NCI-H1092 treated with DMSO at 0.1 percent for 48 hours (cell line): ENCODE measurements around the gene NOTCH4.
"Not testable (repeated sequence)": the region's sequence is repeated elsewhere in the genome, so short reads cannot be mapped to it uniquely, and the experiment has no call there.

ENCODE experiments used
- DNase-seq: peaks from one replicate; lab custom pipeline; 2025; lab: John Stamatoyannopoulos, UW

The NOTCH4 gene

DNA sequence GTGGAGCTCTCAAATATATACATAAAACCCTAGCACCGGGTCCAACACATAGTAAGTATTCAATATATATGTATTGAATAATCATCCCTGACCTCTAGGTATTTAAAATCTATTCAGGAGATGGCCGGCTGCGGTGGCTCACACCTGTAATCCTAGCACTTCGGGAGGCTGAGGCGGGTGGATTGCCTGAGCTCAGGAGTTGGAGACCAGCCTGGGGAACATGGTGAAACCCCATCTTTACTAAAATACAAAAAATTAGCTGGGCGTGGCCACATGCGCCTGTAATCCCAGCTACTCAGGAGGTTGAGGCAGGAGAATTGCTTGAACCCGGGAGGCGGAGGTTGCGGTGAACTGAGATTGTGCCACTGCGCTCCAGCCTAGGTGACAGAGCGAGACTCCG, 30.8 kb downstream of the NOTCH4 start:
- not testable (repeated sequence) for DNase-seq

DNA sequence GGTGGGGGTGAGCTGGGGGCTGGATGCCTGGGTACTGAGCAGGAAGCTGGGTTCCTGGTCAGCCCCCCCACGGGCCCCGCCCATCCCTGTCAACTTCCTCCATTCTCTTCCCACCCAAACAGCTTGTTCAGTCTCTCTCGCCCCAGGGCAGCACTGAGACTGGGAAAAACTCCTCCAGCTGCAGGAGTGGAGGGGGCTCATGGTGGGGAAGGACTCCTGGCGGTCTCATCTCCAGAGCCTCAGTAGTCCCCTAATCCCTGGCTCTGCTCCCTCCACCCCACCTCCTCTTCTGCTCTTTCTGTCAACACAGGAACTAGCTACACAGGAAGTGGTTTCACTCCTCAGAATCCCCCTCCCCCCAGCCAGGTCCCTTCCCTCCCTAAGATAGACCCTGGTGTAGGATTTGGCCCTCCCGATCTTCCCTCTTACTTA, 31.2 kb downstream of the NOTCH4 start, which contains the start of gene GPSM3:
Gene GPSM3, minus strand, starts transcription at position 36 of the 432 bp plus-strand sequence. CDS start 130 bp downstream, outside the sequence.
- DNase-seq: no peak

DNA sequence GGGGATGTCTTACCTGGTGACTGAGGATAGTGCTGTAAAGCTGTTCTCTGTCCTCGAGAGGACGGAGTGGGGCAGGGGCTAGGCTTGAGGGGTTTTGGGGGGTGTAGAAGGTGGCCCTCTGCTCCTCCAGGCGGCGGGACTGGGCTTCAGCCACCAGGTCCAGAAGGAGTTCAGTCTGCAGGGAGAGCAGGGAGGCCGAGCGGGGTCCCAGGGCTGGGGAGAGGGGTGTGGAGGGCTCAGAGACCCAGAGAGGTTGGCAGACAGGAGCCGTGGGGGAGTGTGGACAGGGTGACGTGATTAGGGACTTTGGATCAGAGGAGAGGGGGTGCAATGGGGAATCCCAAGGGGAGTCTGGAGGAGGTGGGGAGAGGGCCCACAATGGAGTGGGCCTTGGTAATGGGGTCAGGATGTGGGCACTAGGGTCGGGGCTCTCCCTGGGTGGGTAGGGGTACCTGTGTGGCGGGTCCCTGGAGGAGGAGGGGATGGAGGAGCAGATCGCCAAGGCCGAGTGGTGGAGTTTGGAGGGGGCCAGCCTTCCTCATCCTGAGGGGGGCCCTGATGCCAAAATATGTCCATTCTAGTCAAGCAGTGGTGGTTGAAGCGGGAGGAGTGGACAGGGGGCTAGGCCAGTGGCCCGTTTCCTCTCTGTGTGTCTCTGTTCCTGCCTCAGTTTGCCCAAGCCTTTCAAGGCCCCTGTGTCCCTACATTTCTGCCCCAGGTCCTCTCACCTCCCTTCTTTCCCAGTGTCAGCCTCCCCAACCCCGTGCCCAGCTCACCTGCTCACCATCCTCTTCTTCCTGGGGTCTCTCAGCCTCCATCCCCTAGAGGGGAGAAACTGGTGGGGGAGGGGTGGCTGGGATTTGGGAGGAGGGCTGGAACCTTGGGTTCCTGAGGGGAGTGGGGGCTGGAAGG, 31.9 kb downstream of the NOTCH4 start:
- DNase-seq: no peak

DNA sequence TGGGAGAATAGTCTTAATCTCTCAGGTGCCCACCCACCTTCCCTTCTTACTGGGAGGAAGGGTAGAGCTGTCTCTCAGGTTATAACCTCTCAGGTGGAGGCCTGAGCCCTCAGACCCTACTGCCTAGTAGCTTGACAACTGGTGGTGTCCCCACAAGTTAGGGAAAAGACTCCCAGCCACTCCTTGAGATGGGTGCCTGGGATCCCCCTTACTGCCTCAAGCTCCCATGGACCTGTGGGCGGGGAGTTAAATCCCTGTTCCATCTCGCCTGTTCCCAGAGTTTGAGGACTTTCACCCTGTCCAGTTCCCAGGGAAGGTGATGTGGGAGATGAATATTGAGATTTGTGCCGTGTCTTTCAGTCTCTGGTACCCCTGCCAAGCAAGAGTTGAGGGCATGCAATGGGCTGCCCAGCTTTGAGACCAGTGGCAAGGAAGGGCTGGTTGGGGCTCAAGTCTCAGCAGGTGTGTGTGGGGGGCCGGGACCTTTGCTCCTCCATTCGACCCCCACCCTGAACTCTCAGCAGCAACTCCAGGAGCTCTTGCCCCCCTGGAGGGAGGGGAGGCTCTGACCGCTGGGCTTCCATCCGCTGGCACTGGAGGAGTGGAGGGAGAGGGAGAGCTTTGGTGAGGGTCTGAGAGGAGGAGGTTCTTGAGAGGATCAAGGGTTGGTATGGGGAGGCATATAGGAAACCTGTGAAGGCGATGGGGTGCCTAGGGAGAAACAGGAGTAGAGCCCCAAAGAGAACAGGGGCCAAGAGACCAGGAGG, 32.8 kb downstream of the NOTCH4 start:
- no peak for DNase-seq

DNA sequence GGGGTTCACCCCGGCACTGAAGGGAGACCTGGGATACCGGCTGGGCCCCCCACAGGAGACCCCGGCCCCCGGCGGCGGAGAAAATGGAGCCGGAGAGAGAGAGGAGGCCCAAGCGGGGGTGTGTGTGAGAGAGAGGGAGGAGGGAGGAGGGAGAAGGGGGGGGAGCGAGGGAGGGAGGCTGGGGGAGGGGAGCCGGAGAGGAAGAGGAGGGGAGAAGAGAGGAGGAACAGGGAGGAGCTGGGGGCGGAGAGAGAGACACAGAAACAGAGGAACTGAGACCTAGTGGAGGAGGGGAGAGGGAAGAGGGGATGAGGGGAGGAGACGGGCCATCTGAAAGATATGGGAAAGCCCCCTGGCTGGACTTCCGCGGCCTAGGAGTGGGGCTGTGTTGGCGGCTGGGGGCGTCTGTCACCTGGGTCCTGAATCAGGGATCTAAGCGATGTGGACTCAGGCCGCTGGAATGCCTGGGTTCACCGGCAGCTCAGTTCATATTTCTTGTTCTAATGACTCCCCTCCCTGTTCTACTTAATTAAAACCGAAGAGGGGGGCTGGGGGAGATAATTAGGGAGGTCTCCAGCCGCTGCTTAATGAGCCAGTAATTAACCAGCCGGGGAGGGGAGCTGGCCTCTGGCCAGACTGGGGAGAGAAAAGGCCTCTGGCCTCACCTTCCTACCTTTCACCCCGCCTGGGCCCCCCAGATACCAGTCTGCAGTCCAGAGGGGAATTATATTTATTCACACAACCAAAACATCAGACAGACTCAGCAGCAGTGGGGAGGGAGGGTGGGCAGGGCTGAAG, 33.6 kb downstream of the NOTCH4 start, which contains the start of gene PBX2:
Gene PBX2, minus strand, starts transcription at position 149 of the 798 bp plus-strand sequence. CDS start 287 bp downstream, outside the sequence.
- DNase-seq: peak; percentile 78

DNA sequence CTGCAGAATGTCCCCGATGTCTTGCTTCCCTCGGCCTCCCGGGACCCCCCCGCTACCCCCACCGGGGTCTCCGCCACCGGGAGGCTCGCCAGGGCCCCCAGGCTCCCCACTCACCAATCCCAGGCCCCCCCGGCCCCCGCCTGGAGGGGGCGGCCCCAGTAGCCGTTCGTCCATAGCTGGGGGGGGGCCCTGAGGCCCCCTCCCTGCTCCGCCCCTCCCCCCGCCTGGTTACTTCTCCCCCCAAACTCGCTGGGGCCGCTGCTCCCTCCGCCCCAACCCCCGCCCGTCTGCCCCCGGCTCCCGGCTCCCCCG, 34.2 kb downstream of the NOTCH4 start:
- DNase-seq: no peak

DNA sequence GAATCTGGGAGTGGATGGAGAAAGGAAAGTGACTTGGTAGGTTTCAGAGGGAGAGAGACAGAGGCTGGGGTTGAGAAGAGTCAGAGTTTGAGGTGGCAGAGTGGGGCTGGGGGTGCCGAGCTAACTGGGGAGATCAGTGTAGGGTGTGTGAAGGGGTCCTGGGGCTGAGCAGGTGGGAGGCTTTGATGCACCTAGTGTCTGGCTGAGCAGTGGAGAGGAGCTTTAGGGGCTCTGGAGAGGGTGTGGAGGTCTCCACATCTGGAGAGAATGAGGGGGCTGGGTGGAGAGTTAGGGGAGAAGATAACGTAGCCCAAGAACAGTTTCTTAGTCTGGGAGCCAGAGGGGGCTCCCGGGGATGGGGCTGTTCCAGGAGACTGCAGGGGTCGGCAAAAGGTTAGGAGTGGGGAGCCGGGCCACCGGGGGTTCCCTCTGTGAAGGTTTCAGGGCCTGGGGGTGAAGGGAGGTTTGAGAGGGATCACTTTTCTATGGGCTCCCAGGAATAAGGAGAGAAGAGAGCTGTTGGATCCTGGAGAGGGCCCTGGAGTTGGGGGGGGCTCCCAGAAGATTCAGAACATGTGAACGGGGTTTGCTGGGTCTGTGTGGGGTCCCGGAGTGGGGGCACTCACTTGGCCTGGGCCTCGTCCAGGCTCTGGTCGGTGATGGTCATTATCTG, 34.7 kb downstream of the NOTCH4 start:
- no peak for DNase-seq

DNA sequence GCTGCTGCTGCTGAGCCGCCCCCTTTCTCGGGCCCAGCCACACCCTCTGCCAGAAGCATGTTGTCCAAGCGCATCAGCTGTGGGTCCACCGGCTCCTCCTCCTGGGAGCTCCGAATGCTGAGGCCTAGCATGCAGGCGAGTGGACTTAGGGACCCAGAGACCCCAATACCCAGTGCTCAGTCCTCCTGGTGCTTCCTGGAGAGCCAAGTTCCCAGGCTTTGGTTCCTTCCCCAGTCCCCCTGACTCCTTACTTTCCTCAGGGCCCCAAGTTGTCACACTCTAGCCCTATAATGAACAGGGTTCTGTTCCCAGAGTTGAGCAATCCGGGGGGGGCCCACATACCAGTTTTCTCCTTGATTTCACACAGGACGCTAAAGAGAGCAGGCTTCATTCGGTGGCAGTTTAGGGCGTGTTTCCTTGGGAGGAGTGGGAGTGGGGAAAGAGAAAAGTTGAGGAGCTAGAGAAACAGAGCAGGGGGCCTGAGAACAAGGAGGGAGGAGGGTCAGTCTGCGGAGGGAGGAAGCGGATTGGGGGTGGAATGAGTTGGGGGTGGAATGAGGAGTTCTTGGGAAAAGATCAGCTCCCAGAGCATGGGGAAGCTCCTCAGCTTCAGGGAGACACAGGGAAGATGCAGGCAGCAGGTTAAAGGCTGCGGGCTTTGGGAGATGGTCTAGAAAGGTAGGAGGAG, 35.3 kb downstream of the NOTCH4 start:
- no peak for DNase-seq

DNA sequence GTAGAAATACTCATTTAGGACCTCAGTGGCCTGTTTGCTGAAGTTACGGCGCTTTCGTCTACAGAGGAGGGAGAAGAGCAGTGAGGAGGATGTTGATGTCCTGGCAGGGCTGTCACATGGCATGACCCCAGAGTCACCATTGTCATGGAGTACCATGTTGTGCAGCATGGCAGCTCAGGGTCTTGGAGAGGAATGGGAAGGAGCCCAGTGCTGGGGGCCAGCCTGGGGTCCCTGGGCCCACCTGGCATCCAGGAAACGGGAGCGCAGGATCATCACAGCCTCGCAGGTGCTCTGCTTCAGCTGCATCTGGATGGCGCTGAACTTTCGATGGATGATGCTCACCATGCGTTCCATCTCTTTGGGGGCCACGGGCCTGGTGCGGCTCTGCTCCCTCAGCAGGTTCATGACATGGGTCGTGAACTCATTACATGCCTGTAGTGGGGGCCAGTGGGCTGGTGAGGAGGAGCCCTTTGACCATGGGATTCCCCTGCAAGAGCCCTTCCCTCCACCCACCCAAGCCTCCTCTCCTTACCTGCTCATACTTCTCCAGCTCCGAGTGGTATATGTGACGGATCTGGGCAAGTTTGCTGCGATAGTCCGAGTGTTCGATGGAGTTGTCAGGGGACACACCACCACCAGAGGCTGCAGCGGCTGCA, 36.0 kb downstream of the NOTCH4 start:
- not testable (repeated sequence) for DNase-seq

DNA sequence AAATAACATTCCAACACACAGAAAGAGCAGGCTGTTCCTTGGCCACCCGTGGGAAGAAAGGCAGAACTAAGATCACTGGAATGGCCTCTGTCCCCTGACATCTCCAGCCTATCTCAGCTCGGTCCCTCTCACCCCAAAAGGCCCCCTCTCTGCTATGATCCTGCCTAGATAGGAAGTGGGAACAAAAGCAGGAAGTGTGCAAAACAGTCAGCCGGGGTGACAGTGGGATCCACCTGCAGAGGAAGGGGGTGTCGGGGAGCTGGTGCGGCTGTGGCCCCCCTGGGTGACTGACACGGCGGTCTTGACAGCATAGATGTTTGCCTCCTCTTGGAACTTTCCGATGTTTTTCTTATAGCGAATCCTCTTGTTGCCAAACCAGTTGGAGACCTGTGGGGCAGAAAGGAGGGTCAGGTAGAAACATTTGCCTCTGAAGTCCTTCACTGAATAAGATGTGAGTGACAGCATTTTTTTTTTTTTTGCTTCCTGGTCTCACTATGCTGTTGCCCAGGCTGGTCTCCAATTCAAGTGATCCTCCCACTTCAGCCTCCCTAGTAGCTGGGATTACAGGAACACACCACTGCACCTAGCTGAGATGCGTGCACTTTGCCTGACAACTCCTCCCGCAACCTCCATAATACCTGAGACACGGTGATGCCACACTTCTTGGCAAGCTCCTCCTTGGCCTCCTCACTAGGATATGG, 36.7 kb downstream of the NOTCH4 start:
- no peak for DNase-seq

DNA sequence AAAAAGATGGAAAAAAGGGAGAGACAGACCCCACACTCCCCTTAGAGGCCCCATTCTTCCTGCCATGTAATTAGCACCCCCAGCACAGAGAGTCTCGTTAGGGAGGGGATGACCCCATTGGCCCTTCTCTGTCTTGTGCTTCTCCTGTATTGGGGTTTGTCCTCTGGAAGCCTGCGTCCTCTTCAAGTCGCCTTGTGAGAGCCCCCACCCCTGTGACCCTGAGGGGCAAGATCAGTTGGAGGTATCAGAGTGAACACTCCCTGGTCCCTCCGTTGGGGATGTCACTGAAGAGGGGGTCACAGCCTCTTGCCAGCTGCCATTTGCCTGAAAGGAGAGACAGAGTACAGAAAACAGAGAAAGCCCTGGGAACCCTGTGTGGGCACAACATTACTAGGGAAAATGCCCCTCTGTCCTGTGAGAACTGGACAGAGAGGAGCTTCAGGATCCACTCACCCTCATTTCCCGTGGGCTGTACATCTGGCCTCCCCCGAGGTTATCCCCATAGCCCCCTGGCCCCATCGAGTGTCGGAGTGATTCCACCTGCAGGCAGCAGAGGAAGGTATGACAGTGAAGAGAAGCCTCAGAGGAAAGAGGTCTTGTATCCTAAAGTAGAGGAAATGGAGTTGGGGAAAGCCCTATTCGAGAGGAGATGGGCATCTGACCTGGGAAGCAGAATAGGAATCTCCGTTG, 37.6 kb downstream of the NOTCH4 start:
- DNase-seq: not testable (repeated sequence)

DNA sequence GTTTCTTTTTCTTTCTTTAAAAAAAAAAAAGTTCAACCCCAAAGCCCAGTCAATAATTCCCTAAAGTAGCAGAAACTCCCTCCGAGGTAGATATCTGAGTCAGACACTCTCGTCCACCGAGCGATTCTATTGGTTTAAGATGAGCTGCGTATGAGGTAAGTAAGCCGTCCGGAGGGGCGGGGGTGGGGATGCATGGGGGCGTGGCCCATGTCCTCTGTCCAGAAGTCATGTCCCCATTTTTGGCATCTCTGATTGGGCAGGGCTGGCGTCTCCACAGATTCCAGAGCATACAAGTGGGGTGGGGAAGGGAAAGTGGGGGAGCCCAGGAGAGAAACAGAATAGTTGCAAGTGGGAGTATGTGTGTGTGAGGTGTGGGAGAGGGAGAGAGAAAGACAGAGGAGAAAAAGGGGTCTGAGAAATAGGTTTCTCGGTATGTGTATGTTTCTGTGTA, 38.2 kb downstream of the NOTCH4 start:
- DNase-seq: not testable (repeated sequence)

DNA sequence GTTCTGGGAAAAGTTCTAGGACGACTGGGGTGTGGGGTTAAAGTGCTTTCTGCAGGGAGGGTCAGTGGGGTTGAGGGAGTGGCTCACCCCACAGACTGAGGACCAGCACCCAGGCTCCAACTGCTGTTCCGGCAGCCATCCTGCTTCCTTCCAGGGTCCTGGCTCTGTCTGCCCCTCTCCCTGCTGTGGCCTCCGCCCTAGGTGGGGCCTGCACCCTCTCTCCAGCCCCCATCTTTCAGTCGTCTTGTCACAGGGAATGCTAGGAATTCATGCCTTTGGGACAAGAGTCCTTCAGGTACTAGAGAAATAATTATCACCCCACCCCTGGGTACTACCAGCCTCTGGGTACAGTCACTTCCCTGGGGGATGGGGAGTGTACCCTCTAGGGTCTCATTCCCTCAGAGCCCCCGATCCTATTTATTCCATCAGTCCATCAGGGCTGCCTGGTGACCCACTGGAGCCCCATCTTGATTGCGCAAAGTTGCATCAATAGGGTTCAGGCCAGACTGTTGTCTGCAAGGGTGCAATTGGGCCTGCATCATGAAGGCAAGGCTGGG, 39.7 kb downstream of the NOTCH4 start, which contains the start of gene AGER:
Gene AGER, minus strand, starts transcription at position 170 of the 557 bp plus-strand sequence. Its CDS starts 31 bp downstream, at position 139.
- no peak for DNase-seq

DNA sequence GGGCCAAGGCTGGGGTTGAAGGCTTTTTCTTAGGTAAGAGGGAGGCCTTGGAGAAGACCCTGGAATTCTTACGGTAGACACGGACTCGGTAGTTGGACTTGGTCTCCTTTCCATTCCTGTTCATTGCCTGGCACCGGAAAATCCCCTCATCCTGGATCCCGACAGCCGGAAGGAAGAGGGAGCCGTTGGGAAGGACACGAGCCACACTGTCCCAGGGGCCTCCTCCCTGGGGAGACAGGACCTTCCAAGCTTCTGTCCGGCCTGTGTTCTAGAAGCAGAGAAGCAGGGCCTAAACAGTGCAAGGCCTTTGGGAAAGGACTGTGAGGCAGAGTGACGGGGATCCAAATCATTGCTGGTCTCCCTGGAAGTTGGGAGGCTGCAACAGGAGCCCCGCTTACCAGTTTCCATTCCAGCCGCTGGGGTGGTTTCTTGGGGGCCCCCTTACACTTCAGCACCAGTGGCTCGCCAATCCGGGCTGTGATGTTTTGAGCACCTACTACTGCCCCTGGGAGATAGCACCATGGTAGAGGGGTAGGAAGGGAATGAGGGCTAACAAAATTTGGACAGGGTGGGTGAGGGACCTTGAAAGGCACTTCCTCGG, 40.3 kb downstream of the NOTCH4 start:
- DNase-seq: no peak

DNA sequence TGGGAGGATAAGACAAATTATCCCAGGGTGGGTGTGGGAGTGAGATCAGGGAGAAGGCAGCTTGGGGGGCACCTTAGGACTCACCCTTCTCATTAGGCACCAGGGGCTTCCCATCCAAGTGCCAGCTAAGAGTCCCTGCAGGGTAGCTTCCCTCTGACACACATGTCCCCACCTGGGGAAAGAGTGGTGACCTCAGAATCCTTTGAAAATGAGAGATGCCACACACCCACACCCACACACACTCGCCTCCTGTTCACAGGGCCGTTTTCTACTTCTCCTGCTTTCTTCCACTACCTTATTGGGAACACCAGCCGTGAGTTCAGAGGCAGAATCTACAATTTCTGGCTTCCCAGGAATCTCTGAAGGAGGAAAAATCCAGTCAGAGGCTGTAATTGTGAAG, 40.8 kb downstream of the NOTCH4 start:
- no peak for DNase-seq

DNA sequence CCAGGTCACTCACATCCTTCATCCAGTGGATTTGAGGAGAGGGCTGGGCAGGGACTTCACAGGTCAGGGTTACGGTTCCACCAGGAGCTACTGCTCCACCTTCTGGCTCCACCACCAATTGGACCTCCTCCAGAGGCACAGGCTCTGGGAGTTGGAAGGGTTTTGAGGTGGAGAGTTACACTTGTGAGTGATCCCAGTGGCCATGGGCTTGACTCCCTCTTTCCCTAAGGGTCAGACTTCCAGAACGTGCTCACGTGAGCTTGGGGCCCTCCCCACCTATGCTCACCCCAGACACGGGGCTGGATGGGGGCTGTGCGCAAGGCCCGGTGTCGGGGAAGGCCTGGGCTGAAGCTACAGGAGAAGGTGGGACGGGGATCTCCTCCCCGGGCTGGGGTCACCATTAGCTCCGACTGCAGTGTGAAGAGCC, 41.3 kb downstream of the NOTCH4 start:
- no peak for DNase-seq

DNA sequence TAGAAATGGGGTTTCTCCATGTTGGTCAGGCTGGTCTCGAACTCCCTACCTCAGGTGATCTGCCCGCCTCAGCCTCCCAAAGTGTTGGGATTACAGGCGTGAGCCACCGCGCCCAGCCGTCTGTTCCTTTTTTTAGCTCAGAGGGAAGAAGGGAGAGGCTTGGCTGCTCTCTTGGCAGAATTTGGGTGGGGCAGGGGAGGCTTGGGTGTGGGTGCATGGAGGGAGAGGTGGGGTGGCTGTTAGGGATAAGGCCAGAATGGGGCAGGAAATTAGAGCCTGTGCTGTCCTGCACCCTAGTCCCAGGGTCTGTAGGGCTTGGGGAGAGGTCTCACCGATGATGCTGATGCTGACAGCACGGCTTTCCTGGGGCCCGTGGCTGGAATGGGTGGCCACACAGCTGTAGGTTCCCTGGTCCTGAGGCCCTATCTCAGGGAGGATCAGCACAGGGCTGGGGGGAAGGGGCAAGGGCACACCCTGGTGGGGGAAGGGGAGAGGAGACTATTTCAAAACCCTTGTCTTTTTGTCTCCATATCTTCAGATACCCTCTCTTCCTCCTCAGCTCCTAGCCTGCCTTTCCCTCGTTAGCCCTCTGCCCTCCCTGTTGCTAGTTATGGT, 41.8 kb downstream of the NOTCH4 start:
- DNase-seq: no peak
